ENCODE results near the gene BRD7. TPM values are rescaled to one million over a fixed set of nuclear protein-coding genes. Genes with fewer than 3 reads are reported as not detected.

Gene BRD7
- total RNA-seq, 4 donors from 2014 or later, result 38.3 to 55.9 (median 48.8) TPM

- Histone ChIP-seq H3K27me3 (no peaks in the 10 kb centered on the region), H3K4me1 (no peaks in the 10 kb centered on the region), H3K9me3 (no peaks in the 10 kb centered on the region), H3K4me3 (no peak overlapping the region), H3K36me3 (peaks cover 0 to under 1% of the 10 kb centered on the region in 2 donors), H3K27ac (no peak overlapping the region)
- DNase-seq (peak in 1 of 2 donors; percentile 13), ATAC-seq (no peak)
- TF ChIP-seq POLR2A (IDR thresholded peaks at IDR 0.05), result no peak
- TF ChIP-seq, protein P1, sequence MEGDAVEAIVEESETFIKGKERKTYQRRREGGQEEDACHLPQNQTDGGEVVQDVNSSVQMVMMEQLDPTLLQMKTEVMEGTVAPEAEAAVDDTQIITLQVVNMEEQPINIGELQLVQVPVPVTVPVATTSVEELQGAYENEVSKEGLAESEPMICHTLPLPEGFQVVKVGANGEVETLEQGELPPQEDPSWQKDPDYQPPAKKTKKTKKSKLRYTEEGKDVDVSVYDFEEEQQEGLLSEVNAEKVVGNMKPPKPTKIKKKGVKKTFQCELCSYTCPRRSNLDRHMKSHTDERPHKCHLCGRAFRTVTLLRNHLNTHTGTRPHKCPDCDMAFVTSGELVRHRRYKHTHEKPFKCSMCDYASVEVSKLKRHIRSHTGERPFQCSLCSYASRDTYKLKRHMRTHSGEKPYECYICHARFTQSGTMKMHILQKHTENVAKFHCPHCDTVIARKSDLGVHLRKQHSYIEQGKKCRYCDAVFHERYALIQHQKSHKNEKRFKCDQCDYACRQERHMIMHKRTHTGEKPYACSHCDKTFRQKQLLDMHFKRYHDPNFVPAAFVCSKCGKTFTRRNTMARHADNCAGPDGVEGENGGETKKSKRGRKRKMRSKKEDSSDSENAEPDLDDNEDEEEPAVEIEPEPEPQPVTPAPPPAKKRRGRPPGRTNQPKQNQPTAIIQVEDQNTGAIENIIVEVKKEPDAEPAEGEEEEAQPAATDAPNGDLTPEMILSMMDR (IDR thresholded peaks at IDR 0.05 in 4 of 5, conservative IDR thresholded peaks at IDR 0.05 in 1 of 5), result no peak
- intact Hi-C loops (cut with DNase I; ENCODE audit: low total_unique reads), result no loop called here
- in situ Hi-C loops (cut with MboI; ENCODE audit: low sequenced_read_pairs in 4 of 4), result no loop called here
These were observed 60.4 kb downstream of the BRD7 start for GRCh38 chr16:50308237-50308965.

DNA sequence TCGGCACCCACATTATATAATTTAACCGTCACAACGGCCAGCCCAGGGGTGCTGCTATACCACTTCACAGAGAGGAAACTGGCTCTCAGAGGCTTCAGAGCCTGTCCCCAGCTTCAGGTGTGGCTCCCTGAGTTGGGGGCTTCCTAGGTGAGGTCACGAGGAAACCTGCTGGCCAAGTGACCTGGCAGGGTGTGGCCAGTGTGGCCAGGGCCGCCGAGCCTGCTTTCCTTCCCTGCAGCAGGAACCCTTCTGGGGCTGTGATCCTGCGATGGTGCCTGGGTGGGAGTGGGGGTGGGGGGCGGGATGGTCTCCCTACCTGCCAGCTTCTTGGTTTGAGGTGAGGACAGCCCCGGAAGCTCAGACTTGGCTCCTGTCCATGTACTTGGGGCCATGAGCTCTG lies 62.5 kb downstream of the BRD7 start:
- Histone ChIP-seq H3K9me3 (no peaks in the 10 kb centered on the region), H3K4me3 (no peak overlapping the region), H3K36me3 (no peaks in the 10 kb centered on the region), H3K4me1 (no peaks in the 10 kb centered on the region), H3K27ac (no peak overlapping the region), H3K27me3 (no peaks in the 10 kb centered on the region)
- in situ Hi-C loops (cut with MboI; ENCODE audit: low sequenced_read_pairs in 4 of 4), result no loop called here
- peak in 1 of 2 donors; percentile 1 for DNase-seq
- intact Hi-C loops (cut with DNase I; ENCODE audit: low total_unique reads), result no loop called here
- TF ChIP-seq, protein P1 (IDR thresholded peaks at IDR 0.05 in 4 of 5, conservative IDR thresholded peaks at IDR 0.05 in 1 of 5), result no peak
- no peak for TF ChIP-seq POLR2A (IDR thresholded peaks at IDR 0.05)
- no peak for ATAC-seq

DNA sequence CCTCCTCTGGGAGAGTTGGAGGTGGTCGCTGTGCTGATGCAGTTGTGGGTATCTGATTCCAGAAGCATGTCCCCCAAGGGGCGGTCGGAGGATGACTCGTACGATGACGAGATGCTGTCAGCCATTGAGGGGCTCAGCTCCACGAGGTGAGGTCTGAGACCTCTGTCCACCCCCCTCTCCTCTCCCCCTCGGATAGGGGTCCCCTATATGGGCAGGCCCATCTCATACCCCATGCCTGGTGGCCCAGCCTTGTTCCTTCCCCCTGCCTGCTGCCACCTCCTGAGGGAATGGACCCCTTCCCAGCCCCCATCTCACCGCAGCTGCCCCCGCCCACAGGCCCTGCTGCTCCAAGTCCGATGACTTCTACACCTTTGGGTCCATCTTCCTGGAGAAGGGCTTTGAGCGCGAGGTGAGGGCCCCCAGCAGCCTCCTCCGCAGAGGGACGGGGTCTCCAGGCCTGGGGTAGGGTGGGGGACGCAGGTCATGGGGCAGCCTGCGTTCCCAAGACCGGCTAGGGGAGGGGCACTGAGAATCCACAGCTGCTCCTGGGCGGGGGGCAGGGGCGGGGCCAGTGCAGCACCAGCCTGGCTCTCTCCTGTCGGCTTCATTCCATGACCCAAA lies 63.2 kb downstream of the BRD7 start:
- peak in 1 of 2 donors; percentile 9 for DNase-seq
- intact Hi-C loops (cut with DNase I; ENCODE audit: low total_unique reads), result no loop called here

GRCh38 chr16:50304467-50305440 lies 64.0 kb downstream of the BRD7 start:
- no peaks in the 10 kb centered on the region for H3K27me3 ChIP-seq
- H3K4me3 ChIP-seq, result no peak overlapping the region
- ATAC-seq (no peak), DNase-seq (peak in 1 of 2 donors; percentile 7)
- no peaks in the 10 kb centered on the region for H3K36me3 ChIP-seq
- in situ Hi-C loops (cut with MboI; ENCODE audit: low sequenced_read_pairs in 4 of 4) (no loop called here), intact Hi-C loops (cut with DNase I; ENCODE audit: low total_unique reads) (no loop called here)
- no peaks in the 10 kb centered on the region for H3K4me1 ChIP-seq
- H3K9me3 ChIP-seq, result no peaks in the 10 kb centered on the region
- TF ChIP-seq, protein P1 (IDR thresholded peaks at IDR 0.05 in 4 of 5, conservative IDR thresholded peaks at IDR 0.05 in 1 of 5), result no peak
- no peak for TF ChIP-seq POLR2A (IDR thresholded peaks at IDR 0.05)
- no peak overlapping the region for H3K27ac ChIP-seq

More for the DNA sequence above, 63.2 kb downstream of the BRD7 start:
- Histone ChIP-seq H3K4me1 (no peaks in the 10 kb centered on the region), H3K36me3 (no peaks in the 10 kb centered on the region), H3K4me3 (no peak overlapping the region), H3K27me3 (no peaks in the 10 kb centered on the region), H3K27ac (no peak overlapping the region), H3K9me3 (no peaks in the 10 kb centered on the region)
- in situ Hi-C loops (cut with MboI; ENCODE audit: low sequenced_read_pairs in 4 of 4), result no loop called here
- no peak for ATAC-seq
- no peak for TF ChIP-seq POLR2A (IDR thresholded peaks at IDR 0.05)

All from gastrocnemius medialis (tissue), 4 donors.